Esophagus muscularis mucosa (tissue), 4 donors: ENCODE results near the gene RNASEL. TPM values are rescaled to one million over a fixed set of nuclear protein-coding genes. Genes with fewer than 3 reads are reported as not detected.

ENCODE experiments used
- DNase-seq: peaks from one replicate; pipeline ENCODE4 v3.0.0-alpha.2; 2017; ENCODE audit errors: extremely low spot score
- H3K27ac ChIP-seq, 4 donors: fragments of 200-600 bp; sonication (generic); replicated peaks in 1 of 4; 1 replicate in 3 of 4; 2 replicates in 1 of 4; pipeline ENCODE4 v1.5.1; 2016 to 2019; ENCODE audit warnings: mild to moderate bottlenecking in 1 of 4
- H3K27me3 ChIP-seq, 4 donors: fragments of 200-600 bp; sonication (generic); one replicate each; pipeline versions ENCODE4 v1.5.1 to v1.6.0; 2016 to 2019
- H3K36me3 ChIP-seq, 4 donors: fragments of 200-600 bp; sonication (generic); one replicate each; pipeline ENCODE4 v1.5.1; 2016 to 2019
- H3K4me1 ChIP-seq, 4 donors: fragments of 200-600 bp; sonication (generic); one replicate each; pipeline ENCODE4 v1.5.1; 2016 to 2019
- H3K4me3 ChIP-seq, 4 donors: fragments of 200-600 bp; sonication (generic); 1 replicate in 2 of 4; 2 replicates in 2 of 4; pipeline ENCODE4 v1.5.1; 2016 to 2019; ENCODE audit warnings: mild to moderate bottlenecking in 4 of 4, moderate library complexity in 1 of 4
- H3K9me3 ChIP-seq, 4 donors: fragments of 200-600 bp; sonication (generic); 1 replicate in 3 of 4; 2 replicates in 1 of 4; pipeline ENCODE4 v1.5.1; 2016 to 2019
- CTCF ChIP-seq, 3 experiments: fragments of 200-600 bp in 2 of 3; fragments of 450-650 bp in 1 of 3; sonication (generic) in 2 of 3; IDR thresholded peaks; one replicate each; pipeline ENCODE4 v1.5.1; 2017 to 2019; ENCODE audit warnings: antibody characterized with exemption in 3 of 3, mild to moderate bottlenecking in 2 of 3, moderate library complexity in 1 of 3
- EP300 ChIP-seq: sonication (generic); formaldehyde crosslinking; IDR thresholded peaks from one replicate; pipeline ENCODE4 v1.6.1; 2017; ENCODE audit warnings: antibody characterized with exemption
- POLR2A ChIP-seq: fragments of 450-650 bp; IDR thresholded peaks from one replicate; pipeline ENCODE4 v1.6.1; 2017; ENCODE audit warnings: antibody characterized with exemption, moderate library complexity, mild to moderate bottlenecking, low read depth
- POLR2AphosphoS5 ChIP-seq, 2 donors: sonication (generic); formaldehyde crosslinking; IDR thresholded peaks; one replicate each; pipeline ENCODE4 v1.6.1; 2017; ENCODE audit warnings: antibody characterized with exemption in 2 of 2
- whole genome bisulfite sequencing: methylation state at CpG from one replicate; pipeline ENCODE4 v1.1.5; 2018; 5-methylcytosine and 5-hydroxymethylcytosine counted together
- intact Hi-C: fragments of 100-400 bp; cut with DNase I; formaldehyde crosslinking; loops from one replicate; pipeline ENCODE4 v1.15.1; 2023
- total RNA-seq, 4 donors: library from RNA; depleted of rRNA; stranded (reverse); fragments of >200 nt; gene quantifications; one replicate each; pipeline versions ENCODE4 v1.1.0 to v1.2.1, GENCODE V29; 2016

The RNASEL gene
- total RNA-seq, 4 donors from 2014 or later, result 6.0 to 10.8 (median 9.0) TPM

GRCh38 chr1:182568647-182569284, 20.3 kb downstream of the RNASEL start:
- peaks cover 0 to 4% (median 0%) of the 10 kb centered on the region in 4 donors for H3K9me3 ChIP-seq
- intact Hi-C loops, result no loop called here
- no peak for TF ChIP-seq EP300
- no peak for TF ChIP-seq CTCF (IDR thresholded peaks at IDR 0.05)
- no peak for TF ChIP-seq POLR2A
- no peak for TF ChIP-seq POLR2AphosphoS5 (IDR thresholded peaks at IDR 0.05)
- no peaks in the 10 kb centered on the region for H3K4me1 ChIP-seq
- H3K36me3 ChIP-seq, result peaks cover 0 to 8% (median 4%) of the 10 kb centered on the region in 4 donors
- no peak overlapping the region for H3K4me3 ChIP-seq
- no peak for DNase-seq
- no peak overlapping the region for H3K27ac ChIP-seq
- H3K27me3 ChIP-seq, result no peaks in the 10 kb centered on the region
- WGBS, result 90% methylated on average over 3 of the region's 3 CpGs

GRCh38 chr1:182567629-182568028, 21.4 kb downstream of the RNASEL start:
- WGBS, result 90% methylated on average over 5 of the region's 5 CpGs
- intact Hi-C loops, result no loop called here
- DNase-seq, result peak; percentile 12
- TF ChIP-seq EP300 (no peak), POLR2AphosphoS5 (IDR thresholded peaks at IDR 0.05) (no peak), POLR2A (no peak), CTCF (IDR thresholded peaks at IDR 0.05) (no peak)
- H3K36me3 ChIP-seq, result peaks cover 0 to 1% (median under 1%) of the 10 kb centered on the region in 4 donors
- H3K9me3 ChIP-seq, result peaks cover 0 to 4% (median 0%) of the 10 kb centered on the region in 4 donors
- no peak overlapping the region for H3K4me3 ChIP-seq
- no peaks in the 10 kb centered on the region for H3K27me3 ChIP-seq
- no peak overlapping the region for H3K27ac ChIP-seq
- H3K4me1 ChIP-seq, result no peaks in the 10 kb centered on the region

GRCh38 chr1:182565537-182565936, 23.5 kb downstream of the RNASEL start:
- Histone ChIP-seq H3K27me3 (no peaks in the 10 kb centered on the region), H3K4me1 (no peaks in the 10 kb centered on the region), H3K4me3 (no peak overlapping the region), H3K9me3 (peaks cover 0 to 4% (median 0%) of the 10 kb centered on the region in 4 donors), H3K27ac (no peak overlapping the region), H3K36me3 (no peaks in the 10 kb centered on the region)
- intact Hi-C loops, result no loop called here
- no peak for TF ChIP-seq EP300
- no peak for TF ChIP-seq CTCF (IDR thresholded peaks at IDR 0.05)
- TF ChIP-seq POLR2A, result no peak
- no peak for TF ChIP-seq POLR2AphosphoS5 (IDR thresholded peaks at IDR 0.05)
- DNase-seq, result no peak
- WGBS, result 83% methylated on average over 3 of the region's 3 CpGs

- Histone ChIP-seq H3K4me1 (no peaks in the 10 kb centered on the region), H3K27ac (no peak overlapping the region), H3K4me3 (no peak overlapping the region), H3K36me3 (no peaks in the 10 kb centered on the region), H3K9me3 (peaks cover 0 to 4% (median 0%) of the 10 kb centered on the region in 4 donors), H3K27me3 (no peaks in the 10 kb centered on the region)
- no peak for DNase-seq
- 83% methylated on average over 2 of the region's 2 CpGs for WGBS
- no peak for TF ChIP-seq POLR2A
- no peak for TF ChIP-seq POLR2AphosphoS5 (IDR thresholded peaks at IDR 0.05)
- no peak for TF ChIP-seq EP300
- TF ChIP-seq CTCF (IDR thresholded peaks at IDR 0.05), result no peak
- intact Hi-C loops, result no loop called here
These were observed 24.6 kb downstream of the RNASEL start for GRCh38 chr1:182564406-182565004.
